Measurements from ENCODE around the gene VPS51.

- no peak for TF ChIP-seq CTCF (IDR thresholded peaks at IDR 0.05; ENCODE audit: poor library complexity, severe bottlenecking)
- no peak for TF ChIP-seq EZH2 (IDR thresholded peaks at IDR 0.05; ENCODE audit: borderline replicate concordance, insufficient read depth, low read length, poor library complexity, severe bottlenecking)
- no peak for TF ChIP-seq TAF1 (IDR thresholded peaks at IDR 0.05; ENCODE audit: low read depth)
- TF ChIP-seq POLR2AphosphoS5 (IDR thresholded peaks at IDR 0.05), result no peak
- TF ChIP-seq RAD21 (conservative IDR thresholded peaks at IDR 0.05), result no peak
- no peak for TF ChIP-seq SMC3 (conservative IDR thresholded peaks at IDR 0.05; ENCODE audit: poor library complexity)
- TF ChIP-seq REST (IDR thresholded peaks at IDR 0.05; ENCODE audit: borderline replicate concordance), result no peak
- TF ChIP-seq EP300 (conservative IDR thresholded peaks at IDR 0.05; ENCODE audit: poor library complexity, severe bottlenecking), result no peak
- no peak for TF ChIP-seq MXI1 (conservative IDR thresholded peaks at IDR 0.05; ENCODE audit: poor library complexity, severe bottlenecking)
Observed at GRCh38 chr11:65058419-65059054, 37.5 kb upstream of the VPS51 start, which contains the start of gene NAALADL1.

Measured in neural cell (in vitro differentiated cells).